Cardiac fibroblast (primary cell): ENCODE measurements around the gene DSG1.

Source experiments
- DNase-seq, 2 donors: peaks; one replicate each; pipeline versions ENCODE4 v3.0.0 to v3.0.0-alpha.2; 2010; ENCODE audit warnings: low read depth in 2 of 2
- H3K4me3 ChIP-seq, 2 donors: replicated peaks in 1 of 2; 1 replicate in 1 of 2; 2 replicates in 1 of 2; pipeline ENCODE4 v1.5.1; 2011; ENCODE audit warnings: low read depth in 2 of 2, low read length in 2 of 2, mild to moderate bottlenecking in 2 of 2, moderate library complexity in 1 of 2
- CTCF ChIP-seq: IDR thresholded peaks from one replicate; pipeline ENCODE4 v1.5.1; 2011; ENCODE audit warnings: low read depth, mild to moderate bottlenecking, low read length, inconsistent platforms

DSG1 gene

GRCh38 chr18:31317860-31318259 is at the start of gene DSG1:
TSS of gene DSG1 (plus strand) at chr18:31318160. CDS start at chr18:31318301, 141 bp downstream.
- TF ChIP-seq CTCF, result no peak
- no peak for DNase-seq

GRCh38 chr18:31268985-31269406 is 49.0 kb upstream of the DSG1 start:
- DNase-seq, result peak in 1 of 2 donors; percentile 11
- no peak overlapping the region for H3K4me3 ChIP-seq
- TF ChIP-seq CTCF, result no peak

More at GRCh38 chr18:31317860-31318259, at the start of gene DSG1:
- no peak within 1 kb of the TSS for H3K4me3 ChIP-seq

DNA sequence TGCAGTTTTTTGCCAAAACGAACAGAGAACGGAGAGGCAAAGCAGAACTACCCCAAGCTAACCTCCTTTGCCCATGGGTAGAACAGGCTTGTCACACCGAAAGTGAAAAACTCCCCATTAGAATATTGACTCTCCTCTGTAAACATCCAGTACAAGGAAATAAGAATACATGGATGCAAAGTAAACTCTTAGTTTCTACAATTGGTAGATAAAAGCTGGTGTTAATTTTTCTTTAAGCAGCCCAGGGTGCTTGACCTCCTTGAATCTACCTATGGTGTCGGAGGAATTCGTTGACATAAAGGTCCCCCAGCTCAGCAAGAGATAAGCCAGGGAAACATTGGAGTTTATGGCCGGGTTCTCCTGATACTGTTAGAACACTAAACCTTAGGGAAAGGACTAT is 48.4 kb upstream of the DSG1 start:
- no peak for DNase-seq
- no peak overlapping the region for H3K4me3 ChIP-seq
- no peak for TF ChIP-seq CTCF

DNA sequence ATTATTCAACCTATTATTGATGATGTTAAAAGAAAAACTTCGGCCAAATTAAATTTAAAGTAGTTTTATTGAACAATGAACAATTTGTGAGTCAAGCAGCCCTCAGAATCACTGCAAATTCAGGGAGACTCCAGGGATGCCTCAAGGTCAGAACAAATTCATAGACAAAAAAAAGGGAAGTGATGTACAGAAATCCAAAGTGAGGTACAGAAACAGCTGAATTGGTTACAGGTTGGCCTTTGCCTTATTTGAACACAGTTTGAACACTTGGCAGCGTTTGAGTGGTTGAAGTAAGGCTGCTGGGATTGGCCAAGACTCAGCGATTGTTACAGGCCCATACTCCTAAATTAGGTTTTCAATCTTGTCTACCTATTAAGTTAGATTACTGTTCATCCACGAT is 47.4 kb upstream of the DSG1 start:
- DNase-seq, result no peak
- H3K4me3 ChIP-seq, result no peak overlapping the region
- TF ChIP-seq CTCF, result no peak

- no peak overlapping the region for H3K4me3 ChIP-seq
- DNase-seq, result no peak
- TF ChIP-seq CTCF, result no peak
These were observed 44.0 kb upstream of the DSG1 start for GRCh38 chr18:31273812-31274527.

- TF ChIP-seq CTCF, result no peak
- H3K4me3 ChIP-seq, result no peak overlapping the region
- DNase-seq, result peak; percentile 29 to 61
These were observed 43.0 kb upstream of the DSG1 start for GRCh38 chr18:31274931-31275330.
